ENCODE measurements around the gene NGB.
"Not testable (repeated sequence)": the region's sequence is repeated elsewhere in the genome, so short reads cannot be mapped to it uniquely, and the experiment has no call there.

The NGB gene

DNA sequence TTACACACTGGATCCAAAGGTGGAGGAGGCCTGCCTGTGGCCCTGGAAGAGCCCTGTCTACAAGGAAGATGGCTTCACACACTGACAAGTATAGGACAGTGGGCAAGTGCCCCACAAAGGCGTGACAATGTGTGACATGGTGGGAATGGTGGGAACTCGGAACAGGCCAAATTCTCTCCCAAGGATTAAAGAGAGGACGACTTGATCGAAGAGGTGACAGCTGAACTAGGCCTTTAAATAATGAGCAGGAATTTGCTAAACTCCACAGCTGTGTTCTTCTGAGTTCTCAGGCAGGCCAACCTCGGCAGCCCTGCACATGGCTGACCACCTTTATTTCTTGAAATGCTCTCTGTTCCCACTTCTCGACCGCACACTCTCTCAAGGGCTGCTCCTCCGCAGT lies 25.9 kb upstream of the NGB start:
- TF ChIP-seq CTCF (IDR thresholded peaks at IDR 0.05; ENCODE audit: low read depth, low read length): no peak
- H3K4me3 ChIP-seq (ENCODE audit: low read depth, low read length): no peak overlapping the region

- no peak overlapping the region for H3K4me3 ChIP-seq (ENCODE audit: low read depth, low read length)
- TF ChIP-seq CTCF (IDR thresholded peaks at IDR 0.05; ENCODE audit: low read depth, low read length): no peak
Measured at GRCh38 chr14:77296155-77296554, 25.1 kb upstream of the NGB start.

- TF ChIP-seq CTCF (IDR thresholded peaks at IDR 0.05; ENCODE audit: low read depth, low read length): no peak
- H3K4me3 ChIP-seq (ENCODE audit: low read depth, low read length): no peak overlapping the region
Measured at GRCh38 chr14:77290705-77291104, 19.7 kb upstream of the NGB start.

- H3K4me3 ChIP-seq (ENCODE audit: low read depth, low read length): no peak overlapping the region
- TF ChIP-seq CTCF (IDR thresholded peaks at IDR 0.05; ENCODE audit: low read depth, low read length): no peak
Measured at GRCh38 chr14:77286576-77286975, 15.6 kb upstream of the NGB start.

DNA sequence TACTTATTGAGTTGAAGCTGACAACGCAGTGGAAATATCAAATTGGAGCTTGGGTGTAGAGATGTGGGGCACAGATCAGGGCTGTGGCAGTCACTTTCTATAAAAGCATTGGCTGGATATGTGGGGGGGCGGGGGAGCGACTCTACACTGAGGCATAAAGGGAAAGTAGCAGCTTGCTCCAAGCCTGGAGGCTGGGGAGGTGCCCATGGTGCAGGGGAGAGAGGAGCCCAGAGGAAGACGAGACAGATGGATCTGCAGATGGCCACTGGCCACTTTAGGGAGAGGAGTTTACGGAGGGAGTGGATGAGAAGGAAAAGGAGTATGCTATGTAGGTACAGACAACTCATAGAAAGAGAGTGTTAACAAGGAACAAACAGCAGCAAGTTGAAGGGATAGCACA lies 13.5 kb upstream of the NGB start:
- H3K4me3 ChIP-seq (ENCODE audit: low read depth, low read length): no peak overlapping the region

DNA sequence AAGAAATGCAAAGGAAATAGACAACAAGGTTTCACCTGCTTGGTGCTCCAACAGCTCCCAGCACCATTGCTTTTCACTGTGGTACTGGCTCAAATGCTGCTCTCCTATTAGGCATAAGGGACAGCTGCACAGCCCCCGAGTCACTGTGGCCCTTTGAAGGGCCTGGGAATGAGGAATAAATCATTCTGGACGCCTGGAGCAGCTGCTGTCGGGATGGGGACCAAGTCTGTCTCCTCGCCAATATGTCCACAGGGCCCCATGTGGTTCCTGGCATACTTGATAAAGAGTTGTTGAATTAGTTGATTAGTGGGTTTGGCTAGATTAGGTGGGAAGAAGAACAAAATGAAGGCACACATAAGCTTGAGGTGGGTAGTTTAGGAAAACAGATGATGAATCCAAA lies 13.1 kb upstream of the NGB start:
- TF ChIP-seq CTCF (IDR thresholded peaks at IDR 0.05; ENCODE audit: low read depth, low read length): no peak
- no peak overlapping the region for H3K4me3 ChIP-seq (ENCODE audit: low read depth, low read length)

More for the DNA sequence above, 13.5 kb upstream of the NGB start:
- no peak for TF ChIP-seq CTCF (IDR thresholded peaks at IDR 0.05; ENCODE audit: low read depth, low read length)

- no peak for TF ChIP-seq CTCF (IDR thresholded peaks at IDR 0.05; ENCODE audit: low read depth, low read length)
- no peak overlapping the region for H3K4me3 ChIP-seq (ENCODE audit: low read depth, low read length)
Measured at GRCh38 chr14:77281852-77282410, 10.9 kb upstream of the NGB start.

DNA sequence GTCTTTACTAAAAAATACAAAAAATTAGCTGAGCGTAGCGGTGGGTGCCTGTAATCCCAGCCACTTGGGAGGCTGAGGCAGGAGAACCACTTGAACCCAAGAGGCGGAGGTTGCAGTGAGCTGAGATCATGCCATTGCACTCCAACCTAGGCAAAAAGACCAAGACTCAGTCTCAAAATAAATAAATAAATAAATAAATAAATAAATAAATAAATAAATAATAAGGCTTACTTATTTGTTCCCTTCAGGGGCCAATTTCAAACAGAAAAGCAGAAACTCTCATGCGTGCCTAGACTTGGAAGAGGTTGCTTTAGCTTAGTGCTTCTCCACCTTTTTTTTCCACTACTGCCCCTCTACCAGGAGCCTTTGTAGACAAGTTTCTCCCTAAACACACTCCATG lies 9.9 kb upstream of the NGB start:
- H3K4me3 ChIP-seq (ENCODE audit: low read depth, low read length): not testable (repeated sequence)

Measured in WI38 (cell line).